ENCODE measurements around the gene GIT1.

Gene GIT1

DNA sequence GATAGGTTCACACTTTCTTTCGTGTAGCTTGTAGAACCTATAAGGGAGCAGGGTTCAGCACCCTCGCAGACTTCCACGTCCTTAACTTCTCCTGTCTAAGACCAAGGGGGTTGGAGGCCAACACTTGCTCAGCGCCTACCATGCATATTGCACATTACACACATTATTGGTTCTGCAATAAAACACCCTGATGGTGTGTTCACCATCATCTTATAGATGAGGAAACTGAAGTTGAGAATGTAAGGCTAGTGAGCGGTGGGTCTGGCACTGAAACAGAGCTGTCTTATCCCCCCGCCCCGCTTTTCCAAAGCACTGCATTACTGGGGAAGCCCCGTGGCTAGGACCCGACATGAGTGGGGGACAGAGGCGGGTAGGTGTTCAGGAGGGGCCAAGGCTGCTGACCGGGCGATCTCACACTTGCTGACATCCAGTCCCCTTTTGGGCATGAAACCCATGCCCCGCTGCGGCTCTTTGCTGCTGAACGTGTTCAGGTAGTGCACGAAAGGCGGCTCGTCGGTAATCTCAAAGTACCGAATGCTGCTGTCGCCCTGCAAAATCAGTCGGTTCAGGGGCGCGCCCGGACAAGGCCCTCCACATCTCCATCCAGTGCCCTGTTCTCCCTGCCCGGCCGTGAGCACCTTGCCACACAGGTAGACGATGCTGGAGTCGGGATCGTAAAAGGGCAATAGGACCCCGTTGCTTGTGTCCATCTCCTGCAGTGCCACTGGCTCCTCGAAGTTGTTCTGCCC lies 27.0 kb upstream of the GIT1 start:
- no peak for DNase-seq (ENCODE audit: low spot score)

- peak; percentile 93 for DNase-seq (ENCODE audit: low spot score)
Observed at GRCh38 chr17:29615492-29616299, 26.2 kb upstream of the GIT1 start.

DNA sequence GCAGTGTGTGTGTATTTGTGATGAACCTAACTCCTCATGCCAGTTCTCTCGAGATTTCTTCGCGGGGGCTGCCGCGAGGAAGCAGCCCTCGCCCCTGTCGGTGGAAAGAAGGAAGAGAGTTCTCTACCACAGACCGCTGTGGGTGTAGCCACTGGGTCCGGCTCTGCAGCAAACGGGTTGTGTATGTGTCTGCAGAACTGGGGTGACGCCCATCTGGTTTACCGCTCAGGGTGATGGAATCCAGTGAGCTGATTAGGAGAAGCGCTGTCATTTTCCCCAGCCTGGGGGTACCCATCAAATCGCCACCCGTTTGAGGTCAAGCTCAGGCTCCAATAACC lies 25.6 kb upstream of the GIT1 start:
- no peak for DNase-seq (ENCODE audit: low spot score)

GRCh38 chr17:29614349-29615047 lies 25.1 kb upstream of the GIT1 start:
- no peak for DNase-seq (ENCODE audit: low spot score)

GRCh38 chr17:29613856-29614255 lies 24.4 kb upstream of the GIT1 start:
- no peak for DNase-seq (ENCODE audit: low spot score)

- peak; percentile 78 for DNase-seq (ENCODE audit: low spot score)
Observed at GRCh38 chr17:29613352-29613837, 23.9 kb upstream of the GIT1 start.

DNA sequence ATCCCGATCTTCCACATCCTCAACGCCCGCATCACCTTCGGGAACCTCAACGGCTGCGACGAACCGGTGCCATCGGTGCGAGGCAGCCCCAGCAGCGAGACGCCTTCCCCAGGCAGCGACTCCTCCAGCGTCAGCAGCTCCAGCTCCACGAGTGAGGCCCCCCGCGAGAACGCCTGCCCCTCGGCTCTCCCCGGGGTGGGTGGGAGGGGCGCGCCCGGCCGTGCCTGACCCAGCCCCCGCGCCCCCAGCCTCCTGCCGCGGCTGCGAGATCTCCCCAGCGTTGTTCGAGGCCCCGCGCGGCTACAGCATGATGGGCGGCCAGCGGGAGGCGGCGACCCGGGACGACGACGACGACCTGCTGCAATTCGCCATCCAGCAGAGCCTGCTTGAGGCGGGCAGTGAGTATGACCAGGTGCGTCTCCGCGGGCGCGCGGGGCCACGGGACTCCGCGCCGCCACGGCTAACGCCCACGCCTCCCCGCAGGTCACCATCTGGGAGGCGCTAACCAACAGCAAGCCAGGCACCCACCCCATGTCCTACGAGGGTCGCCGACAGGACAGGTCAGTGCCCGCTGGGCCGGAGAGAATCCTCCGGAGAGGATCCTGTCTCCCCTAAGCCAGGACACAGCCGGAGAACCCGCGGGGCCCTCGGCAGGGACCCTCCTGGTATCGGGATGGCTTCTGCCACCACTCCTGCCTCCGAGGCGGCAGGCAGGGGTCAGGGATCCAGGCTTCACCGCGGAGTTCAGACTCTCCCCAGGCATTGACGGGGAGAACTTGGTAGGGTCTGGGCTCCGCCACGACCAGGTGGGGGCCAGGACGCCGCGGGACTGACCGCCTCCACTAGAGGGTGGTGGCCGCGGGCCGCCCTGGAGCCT lies 23.2 kb upstream of the GIT1 start:
- no peak for DNase-seq (ENCODE audit: low spot score)

- no peak for DNase-seq (ENCODE audit: low spot score)
Observed at GRCh38 chr17:29612094-29612403, 22.6 kb upstream of the GIT1 start.

DNA sequence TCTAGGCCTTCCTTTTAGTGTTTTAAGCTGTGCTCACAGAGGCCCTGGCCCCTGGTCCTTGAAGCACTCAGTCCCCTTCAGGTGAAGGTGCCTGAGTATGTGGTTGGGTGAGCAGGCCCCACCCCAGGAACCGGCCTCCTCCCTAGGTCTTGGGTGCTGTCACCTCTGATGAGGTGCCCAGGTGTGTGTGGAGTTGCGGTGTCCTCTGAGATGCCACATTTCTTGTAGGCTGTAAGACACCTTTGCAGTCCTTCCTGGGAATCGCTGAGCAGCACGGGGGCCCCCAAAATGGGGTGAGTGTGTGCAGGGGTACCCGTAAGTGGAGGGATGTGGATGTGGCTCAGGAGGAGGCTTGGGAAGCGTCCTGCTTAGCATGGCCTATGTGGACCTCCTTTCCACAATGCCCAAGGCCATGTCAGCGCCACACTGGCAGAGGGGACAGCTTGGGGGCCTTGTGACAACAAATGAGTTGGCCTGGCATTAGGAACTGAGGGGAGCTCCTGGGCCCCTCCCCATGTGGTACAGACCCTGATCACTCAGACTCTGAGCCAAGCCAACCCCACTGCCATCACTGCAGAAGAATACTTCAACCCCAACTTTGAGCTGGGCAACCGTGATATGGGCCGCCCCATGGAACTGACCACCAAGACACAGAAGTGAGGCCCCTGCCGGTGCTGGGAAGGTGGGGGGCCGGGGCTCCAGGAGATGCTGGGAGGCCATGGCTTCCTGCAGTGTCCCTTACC lies 22.1 kb upstream of the GIT1 start:
- DNase-seq (ENCODE audit: low spot score): no peak

DNA sequence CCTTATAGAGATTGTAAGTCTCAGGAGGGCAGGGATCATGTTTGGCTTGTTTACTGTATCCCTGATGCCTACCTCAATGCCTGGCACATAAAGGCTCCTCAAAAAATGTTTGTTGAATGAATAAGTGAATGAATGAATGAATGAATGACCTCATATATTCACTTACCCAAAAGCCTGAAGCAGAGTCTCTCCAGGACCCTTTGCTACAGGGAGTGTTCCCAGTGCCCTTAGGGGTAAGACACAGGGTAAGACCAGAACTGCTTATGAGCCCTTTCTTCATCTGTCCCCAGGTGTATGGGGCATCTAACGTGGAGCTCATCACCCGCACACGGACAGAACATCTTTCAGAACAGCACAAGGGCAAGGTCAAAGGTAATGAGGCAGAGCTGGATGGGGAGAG lies 20.9 kb upstream of the GIT1 start:
- no peak for DNase-seq (ENCODE audit: low spot score)

GRCh38 chr17:29608986-29609385 lies 19.5 kb upstream of the GIT1 start:
- DNase-seq (ENCODE audit: low spot score): no peak

DNA sequence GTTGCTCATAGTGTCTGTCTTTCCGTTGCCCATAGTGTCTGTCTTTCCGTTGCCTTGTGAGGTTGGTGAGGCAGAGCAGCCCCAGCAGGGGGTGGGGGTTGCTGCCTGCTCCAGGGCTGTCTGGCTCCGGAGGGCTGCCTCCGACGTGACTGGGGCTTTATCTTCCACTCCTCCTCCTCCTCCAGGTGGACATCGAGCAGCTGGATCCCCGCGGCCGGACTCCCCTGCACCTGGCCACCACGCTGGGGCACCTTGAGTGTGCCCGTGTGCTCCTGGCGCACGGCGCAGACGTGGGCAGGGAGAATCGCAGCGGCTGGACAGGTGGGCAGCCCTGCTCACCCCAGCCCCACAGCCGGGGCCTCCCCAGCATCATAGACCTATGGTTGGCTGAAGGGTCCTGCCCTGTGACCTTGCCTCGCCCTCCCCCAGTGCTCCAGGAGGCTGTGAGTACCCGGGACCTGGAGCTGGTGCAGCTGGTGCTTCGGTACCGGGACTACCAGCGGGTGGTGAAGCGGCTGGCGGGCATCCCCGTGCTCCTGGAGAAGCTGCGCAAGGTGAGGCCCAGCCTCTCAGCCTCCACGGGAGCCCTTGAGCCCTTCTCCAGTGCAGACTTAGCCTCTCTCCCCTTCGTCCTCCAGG lies 18.2 kb upstream of the GIT1 start:
- DNase-seq (ENCODE audit: low spot score): no peak

GRCh38 chr17:29603109-29603674 lies 13.7 kb upstream of the GIT1 start:
- DNase-seq (ENCODE audit: low spot score): no peak

GRCh38 chr17:29597361-29598172 lies 8.1 kb upstream of the GIT1 start:
- no peak for DNase-seq (ENCODE audit: low spot score)

DNA sequence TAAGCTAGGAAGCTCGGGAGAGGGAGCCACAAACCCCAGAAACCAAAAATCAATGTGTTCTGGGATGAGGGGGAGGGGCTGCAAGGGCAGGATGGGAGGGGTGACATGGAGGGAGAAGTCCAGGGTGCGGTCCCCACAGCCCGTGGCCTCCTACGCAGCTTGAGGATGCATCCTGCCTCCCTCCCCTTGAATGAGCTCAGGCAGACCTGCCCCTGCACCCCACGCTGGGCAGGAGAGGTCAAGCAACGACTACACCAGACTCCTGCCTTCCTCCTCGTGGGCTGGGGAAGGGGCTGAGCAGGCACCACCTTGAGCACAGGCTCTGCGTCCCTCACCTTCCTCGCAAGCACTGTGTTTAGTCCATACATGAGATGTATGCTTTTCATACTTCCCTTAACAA lies 7.4 kb upstream of the GIT1 start:
- no peak for DNase-seq (ENCODE audit: low spot score)

- no peak for DNase-seq (ENCODE audit: low spot score)
Observed at GRCh38 chr17:29595943-29596774, 6.7 kb upstream of the GIT1 start.

- DNase-seq (ENCODE audit: low spot score): no peak
Observed at GRCh38 chr17:29595107-29595942, 5.9 kb upstream of the GIT1 start.

All from AG08395 (cell line).